Osteocyte (in vitro differentiated cells): ENCODE data around the gene PHC2. TPM values are rescaled to one million over a fixed set of nuclear protein-coding genes. Genes with fewer than 3 reads are reported as not detected.

Experiments used
- DNase-seq: peaks from one replicate; pipeline ENCODE4 v3.0.0; 2021; ENCODE audit warnings: mixed read lengths; ENCODE audit not compliant: unreplicated experiment; ENCODE audit errors: extremely low spot score
- H3K27ac Mint-ChIP-seq: one replicate; pipeline ENCODE4 v1.8.0; 2021; ENCODE audit warnings: mild to moderate bottlenecking, mixed read lengths; ENCODE audit not compliant: unreplicated experiment
- H3K27me3 Mint-ChIP-seq: one replicate; pipeline ENCODE4 v1.8.0; 2021; ENCODE audit warnings: mixed read lengths; ENCODE audit not compliant: unreplicated experiment
- H3K36me3 Mint-ChIP-seq: one replicate; pipeline ENCODE4 v1.8.0; 2021; ENCODE audit warnings: mixed read lengths; ENCODE audit not compliant: unreplicated experiment
- H3K4me1 Mint-ChIP-seq: one replicate; pipeline ENCODE4 v1.8.0; 2021; ENCODE audit warnings: mixed read lengths; ENCODE audit not compliant: unreplicated experiment
- H3K4me3 Mint-ChIP-seq: one replicate; pipeline ENCODE4 v1.8.0; 2021; ENCODE audit warnings: mild to moderate bottlenecking, moderate library complexity, mixed read lengths; ENCODE audit not compliant: unreplicated experiment
- H3K9me3 Mint-ChIP-seq: one replicate; pipeline ENCODE4 v1.8.0; 2021; ENCODE audit warnings: mixed read lengths; ENCODE audit not compliant: unreplicated experiment
- total RNA-seq: library from RNA; stranded (reverse); gene quantifications from 2 replicates; pipeline ENCODE4 v1.2.1, GENCODE V29; 2021
- TF ChIP-seq, protein P1 (sequence below): fragments of 200-600 bp; sonication (generic); IDR thresholded peaks from 2 replicates; pipeline ENCODE4 v1.5.0; 2021; ENCODE audit warnings: antibody characterized with exemption, mild to moderate bottlenecking, moderate library complexity

Gene PHC2
- total RNA-seq, 1 donor from 2014 or later = 160 TPM

DNA sequence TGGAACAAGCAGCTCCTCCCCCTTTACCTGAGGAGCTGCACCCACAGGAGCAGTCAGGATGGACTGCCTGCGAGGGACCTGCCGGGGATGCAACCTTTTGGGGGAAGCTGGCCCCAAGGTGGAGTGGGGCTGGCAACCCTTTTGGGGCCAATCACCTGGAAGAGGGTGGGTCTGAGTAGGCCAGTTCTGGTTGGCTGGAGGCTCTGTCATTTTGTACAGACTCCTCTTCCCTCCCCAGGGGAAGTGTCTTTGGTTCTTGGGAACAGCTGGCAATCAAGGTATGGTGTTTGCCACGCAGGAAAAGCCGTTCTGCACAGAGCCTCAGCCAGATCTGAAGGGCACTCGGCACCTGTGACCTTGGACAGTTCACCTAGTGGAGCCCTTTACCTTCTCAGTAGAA lies 109.7 kb downstream of the PHC2 start:
- TF ChIP-seq, protein P1, sequence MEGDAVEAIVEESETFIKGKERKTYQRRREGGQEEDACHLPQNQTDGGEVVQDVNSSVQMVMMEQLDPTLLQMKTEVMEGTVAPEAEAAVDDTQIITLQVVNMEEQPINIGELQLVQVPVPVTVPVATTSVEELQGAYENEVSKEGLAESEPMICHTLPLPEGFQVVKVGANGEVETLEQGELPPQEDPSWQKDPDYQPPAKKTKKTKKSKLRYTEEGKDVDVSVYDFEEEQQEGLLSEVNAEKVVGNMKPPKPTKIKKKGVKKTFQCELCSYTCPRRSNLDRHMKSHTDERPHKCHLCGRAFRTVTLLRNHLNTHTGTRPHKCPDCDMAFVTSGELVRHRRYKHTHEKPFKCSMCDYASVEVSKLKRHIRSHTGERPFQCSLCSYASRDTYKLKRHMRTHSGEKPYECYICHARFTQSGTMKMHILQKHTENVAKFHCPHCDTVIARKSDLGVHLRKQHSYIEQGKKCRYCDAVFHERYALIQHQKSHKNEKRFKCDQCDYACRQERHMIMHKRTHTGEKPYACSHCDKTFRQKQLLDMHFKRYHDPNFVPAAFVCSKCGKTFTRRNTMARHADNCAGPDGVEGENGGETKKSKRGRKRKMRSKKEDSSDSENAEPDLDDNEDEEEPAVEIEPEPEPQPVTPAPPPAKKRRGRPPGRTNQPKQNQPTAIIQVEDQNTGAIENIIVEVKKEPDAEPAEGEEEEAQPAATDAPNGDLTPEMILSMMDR = no peak
- Mint-ChIP-seq H3K27me3 (no peaks in the 10 kb centered on the region), H3K4me3 (no peak overlapping the region), H3K4me1 (peaks cover 15% of the 10 kb centered on the region), H3K9me3 (no peaks in the 10 kb centered on the region), H3K27ac (no peak overlapping the region), H3K36me3 (peaks cover 35% of the 10 kb centered on the region)
- DNase-seq = no peak

DNA sequence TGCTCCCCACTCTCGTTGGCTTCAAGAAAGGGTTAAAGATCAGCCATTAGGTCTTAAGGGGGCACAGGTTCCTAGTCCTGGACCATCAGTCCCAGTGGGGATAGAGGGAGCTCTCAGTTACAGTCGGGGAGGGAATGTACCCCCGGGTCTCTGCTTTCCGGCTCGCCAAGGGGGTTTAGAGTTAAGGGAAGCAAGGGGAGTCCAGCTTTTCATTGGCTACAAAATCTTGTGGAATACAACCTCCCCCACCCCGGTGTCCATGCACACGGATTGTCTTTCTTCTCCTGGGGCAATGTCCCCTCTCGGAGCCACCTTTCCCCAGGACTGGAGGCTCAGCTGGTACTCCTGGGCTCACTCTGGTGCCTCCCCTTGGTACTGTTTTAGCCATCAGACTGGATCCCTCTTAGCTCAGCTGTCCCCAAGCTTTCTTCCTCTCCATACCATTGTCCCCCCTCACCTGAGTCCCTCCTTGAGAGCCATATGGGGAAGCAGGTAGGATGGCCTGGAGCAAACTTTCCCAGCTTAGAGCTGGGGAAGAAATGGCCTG lies 110.2 kb downstream of the PHC2 start, which contains the start of gene A3GALT2:
TSS of gene A3GALT2 (minus strand) at position 480 of the 547 bp plus-strand sequence. CDS start at position 480, 0 bp downstream.
- Mint-ChIP-seq H3K9me3 (no peaks in the 10 kb centered on the region), H3K27ac (no peak within 1 kb of the TSS), H3K36me3 (peaks cover 30% of the 10 kb centered on the region), H3K4me3 (no peak within 1 kb of the TSS), H3K27me3 (no peaks in the 10 kb centered on the region), H3K4me1 (peaks cover 20% of the 10 kb centered on the region)
- TF ChIP-seq, protein P1 = no peak
- DNase-seq = no peak

DNA sequence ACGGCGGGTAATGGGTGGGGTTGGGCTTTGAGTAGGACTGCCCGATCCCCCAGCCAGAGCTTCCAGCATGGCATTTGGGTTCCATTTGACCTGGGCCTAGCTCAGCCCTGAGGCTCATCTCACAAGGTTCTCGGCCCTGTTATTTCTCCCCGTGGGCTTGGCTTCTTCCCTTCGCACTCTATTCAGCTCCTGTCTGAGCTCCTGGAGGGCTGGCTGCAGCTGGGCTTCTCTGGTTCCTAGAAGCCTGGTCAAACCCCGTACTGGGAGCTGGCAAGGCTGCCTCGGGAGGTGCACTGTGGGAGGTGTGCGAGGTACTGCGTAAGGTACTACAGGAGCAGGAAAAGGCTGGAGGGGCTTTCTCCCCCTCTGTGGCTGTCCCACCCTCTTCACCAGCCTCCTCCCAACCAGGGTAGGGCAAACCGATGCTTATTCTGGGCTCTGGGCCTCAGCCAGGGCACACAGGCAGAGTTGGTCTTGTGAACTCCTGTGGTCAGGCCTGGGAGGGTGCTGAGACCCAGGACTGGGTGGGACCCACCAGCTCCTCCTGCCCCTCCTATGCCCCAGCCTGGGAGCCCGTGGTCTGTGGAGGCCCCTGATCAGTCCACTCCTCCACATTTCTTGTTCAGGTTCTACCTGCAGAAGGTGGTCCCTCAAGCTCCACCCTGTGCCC lies 110.8 kb downstream of the PHC2 start:
- H3K27me3 Mint-ChIP-seq = no peaks in the 10 kb centered on the region
- H3K27ac Mint-ChIP-seq = no peak overlapping the region
- no peak for DNase-seq
- TF ChIP-seq, protein P1 = no peak
- H3K4me3 Mint-ChIP-seq = no peak overlapping the region
- peaks cover 22% of the 10 kb centered on the region for H3K4me1 Mint-ChIP-seq
- no peaks in the 10 kb centered on the region for H3K9me3 Mint-ChIP-seq
- peaks cover 24% of the 10 kb centered on the region for H3K36me3 Mint-ChIP-seq

DNA sequence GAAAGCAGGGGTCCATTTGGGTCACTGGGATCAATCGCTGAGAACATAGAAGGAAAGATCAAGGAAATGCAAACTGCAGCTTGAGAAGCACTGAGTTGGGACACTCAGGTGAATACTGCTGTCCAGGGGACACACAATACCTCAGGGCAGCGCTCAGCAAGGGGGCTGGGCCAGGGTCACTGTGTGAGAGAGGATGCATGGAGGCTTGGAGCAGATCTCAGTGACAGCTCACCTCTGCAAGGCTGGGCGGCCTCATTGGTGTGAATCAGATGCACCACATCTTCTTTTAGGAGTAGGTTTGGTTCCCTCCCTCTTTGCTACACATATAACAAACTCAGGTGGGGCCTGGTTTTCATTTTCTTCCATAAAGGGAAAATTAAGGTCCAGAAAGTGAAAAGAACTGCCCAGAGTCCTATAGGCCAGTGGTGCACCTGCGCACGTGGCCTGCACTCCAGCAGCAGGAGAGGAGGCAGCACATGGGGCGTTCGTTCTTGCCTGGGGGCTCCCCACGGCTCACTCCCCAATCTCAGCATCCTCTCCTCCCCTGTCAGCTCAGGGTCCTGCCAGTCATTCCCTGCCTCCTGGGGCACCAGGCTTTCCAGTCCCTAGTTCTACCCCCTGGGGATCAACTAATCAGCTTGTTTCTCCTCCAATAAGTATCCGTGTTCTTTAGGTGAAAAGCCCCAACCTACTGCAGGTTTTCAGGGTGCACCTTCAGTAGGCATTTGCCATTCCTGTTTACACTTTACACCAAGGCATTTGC lies 111.5 kb downstream of the PHC2 start:
- Mint-ChIP-seq H3K4me1 (peaks cover 22% of the 10 kb centered on the region), H3K27ac (no peak overlapping the region)
- TF ChIP-seq, protein P1 = no peak

DNA sequence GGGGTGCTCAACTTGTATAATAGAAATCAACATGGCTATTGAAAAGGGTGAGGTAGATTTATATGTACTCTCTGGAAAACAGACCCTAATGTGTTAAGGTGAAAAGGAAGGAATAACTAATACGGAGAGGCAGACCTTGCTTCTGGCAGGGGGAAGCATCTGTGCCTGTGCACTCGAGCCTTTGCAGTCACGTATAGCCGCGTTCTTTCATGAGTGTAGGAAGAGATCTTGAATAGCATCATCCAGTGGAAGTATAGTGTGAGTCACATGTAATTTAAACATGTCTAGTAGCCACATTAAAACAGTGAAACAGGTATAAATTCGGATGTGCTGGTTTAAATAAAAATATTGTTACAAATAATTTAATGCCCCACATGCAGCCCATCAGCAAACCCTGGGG lies 112.9 kb downstream of the PHC2 start:
- Mint-ChIP-seq H3K27me3 (no peaks in the 10 kb centered on the region), H3K36me3 (peaks cover 8% of the 10 kb centered on the region), H3K4me1 (peaks cover 22% of the 10 kb centered on the region), H3K9me3 (no peaks in the 10 kb centered on the region), H3K27ac (no peak overlapping the region), H3K4me3 (no peak overlapping the region)
- DNase-seq = no peak
- TF ChIP-seq, protein P1 = no peak

More for the DNA sequence above, 111.5 kb downstream of the PHC2 start:
- no peak for DNase-seq
- Mint-ChIP-seq H3K9me3 (no peaks in the 10 kb centered on the region), H3K27me3 (no peaks in the 10 kb centered on the region), H3K36me3 (peaks cover 19% of the 10 kb centered on the region), H3K4me3 (no peak overlapping the region)
